ENCODE measurements around the gene RALGPS1. TPM values are rescaled to one million over a fixed set of nuclear protein-coding genes. Genes with fewer than 3 reads are reported as not detected.

RALGPS1 gene
- total RNA-seq, 1 donor = 1.6 TPM

GRCh38 chr9:127074561-127075548, 160.3 kb downstream of the RALGPS1 start:
- no peak for DNase-seq (ENCODE audit: low read depth in 2 of 3, low spot score in 2 of 3)

GRCh38 chr9:127075624-127076372, 161.2 kb downstream of the RALGPS1 start:
- no peak for DNase-seq (ENCODE audit: low read depth in 2 of 3, low spot score in 2 of 3)

GRCh38 chr9:127076860-127077643, 162.5 kb downstream of the RALGPS1 start:
- no peak for DNase-seq (ENCODE audit: low read depth in 2 of 3, low spot score in 2 of 3)

- no peak for DNase-seq (ENCODE audit: low read depth in 2 of 3, low spot score in 2 of 3)
Measured at GRCh38 chr9:127077644-127077946, 163.0 kb downstream of the RALGPS1 start.

- DNase-seq (ENCODE audit: low read depth in 2 of 3, low spot score in 2 of 3) = no peak
Measured at GRCh38 chr9:127078336-127078735, 163.8 kb downstream of the RALGPS1 start.

GRCh38 chr9:127078988-127079387, 164.4 kb downstream of the RALGPS1 start:
- DNase-seq (ENCODE audit: low read depth in 2 of 3, low spot score in 2 of 3) = no peak

GRCh38 chr9:127079446-127080140, 165.0 kb downstream of the RALGPS1 start:
- no peak for DNase-seq (ENCODE audit: low read depth in 2 of 3, low spot score in 2 of 3)

GRCh38 chr9:127081250-127082185, 166.9 kb downstream of the RALGPS1 start:
- no peak for DNase-seq (ENCODE audit: low read depth in 2 of 3, low spot score in 2 of 3)

- no peak for DNase-seq (ENCODE audit: low read depth in 2 of 3, low spot score in 2 of 3)
Measured at GRCh38 chr9:127083138-127083980, 168.8 kb downstream of the RALGPS1 start.

GRCh38 chr9:127084076-127085039, 169.8 kb downstream of the RALGPS1 start:
- DNase-seq (ENCODE audit: low read depth in 2 of 3, low spot score in 2 of 3) = no peak

- DNase-seq (ENCODE audit: low read depth in 2 of 3, low spot score in 2 of 3) = no peak
Measured at GRCh38 chr9:127085186-127085585, 170.6 kb downstream of the RALGPS1 start.

GRCh38 chr9:127086771-127087170, 172.2 kb downstream of the RALGPS1 start:
- DNase-seq (ENCODE audit: low read depth in 2 of 3, low spot score in 2 of 3) = no peak

- DNase-seq (ENCODE audit: low read depth in 2 of 3, low spot score in 2 of 3) = no peak
Measured at GRCh38 chr9:127087411-127087810, 172.8 kb downstream of the RALGPS1 start.

GRCh38 chr9:127087836-127088235, 173.3 kb downstream of the RALGPS1 start:
- no peak for DNase-seq (ENCODE audit: low read depth in 2 of 3, low spot score in 2 of 3)

GRCh38 chr9:127088724-127089615, 174.4 kb downstream of the RALGPS1 start:
- no peak for DNase-seq (ENCODE audit: low read depth in 2 of 3, low spot score in 2 of 3)

- no peak for DNase-seq (ENCODE audit: low read depth in 2 of 3, low spot score in 2 of 3)
Measured at GRCh38 chr9:127089631-127090081, 175.1 kb downstream of the RALGPS1 start.

Data from hematopoietic multipotent progenitor cell (in vitro differentiated cells).